ENCODE results near the gene UGT1A9. TPM values are rescaled to one million over a fixed set of nuclear protein-coding genes. Genes with fewer than 3 reads are reported as not detected.

Gene UGT1A9
- total RNA-seq, 1 donor from 2014 or later: not detected

GRCh38 chr2:233811087-233811486, 139.4 kb downstream of the UGT1A9 start:
- Mint-ChIP-seq H3K4me3 (no peak overlapping the region), H3K27ac (no peak overlapping the region), H3K9me3 (no peaks in the 10 kb centered on the region), H3K4me1 (no peaks in the 10 kb centered on the region), H3K36me3 (no peaks in the 10 kb centered on the region), H3K27me3 (ENCODE audit: insufficient read depth, low read depth) (no peaks in the 10 kb centered on the region)
- no peak overlapping the region for H3K4me3 ChIP-seq
- no peaks in the 10 kb centered on the region for H4K20me1 ChIP-seq (ENCODE audit: low read depth)
- no peaks in the 10 kb centered on the region for H3K79me2 ChIP-seq (ENCODE audit: low read depth)
- H3K4me1 ChIP-seq: no peaks in the 10 kb centered on the region
- no peaks in the 10 kb centered on the region for H3K36me3 ChIP-seq
- H2AFZ ChIP-seq (replicated peaks): no peak overlapping the region
- H3K9ac ChIP-seq: no peak overlapping the region
- no peak overlapping the region for H3K4me2 ChIP-seq
- H3K9me3 ChIP-seq (ENCODE audit: low read depth): no peaks in the 10 kb centered on the region
- no peak for DNase-seq (ENCODE audit: low spot score)
- no peak for TF ChIP-seq EZH2phosphoT487 (IDR thresholded peaks at IDR 0.05)
- TF ChIP-seq EZH2 (IDR thresholded peaks at IDR 0.05): no peak
- TF ChIP-seq CTCF (IDR thresholded peaks at IDR 0.05): no peak
- H3F3A ChIP-seq (ENCODE audit: low read depth): no peaks in the 10 kb centered on the region
- H3K27me3 ChIP-seq: no peaks in the 10 kb centered on the region
- no peak overlapping the region for H3K27ac ChIP-seq

DNA sequence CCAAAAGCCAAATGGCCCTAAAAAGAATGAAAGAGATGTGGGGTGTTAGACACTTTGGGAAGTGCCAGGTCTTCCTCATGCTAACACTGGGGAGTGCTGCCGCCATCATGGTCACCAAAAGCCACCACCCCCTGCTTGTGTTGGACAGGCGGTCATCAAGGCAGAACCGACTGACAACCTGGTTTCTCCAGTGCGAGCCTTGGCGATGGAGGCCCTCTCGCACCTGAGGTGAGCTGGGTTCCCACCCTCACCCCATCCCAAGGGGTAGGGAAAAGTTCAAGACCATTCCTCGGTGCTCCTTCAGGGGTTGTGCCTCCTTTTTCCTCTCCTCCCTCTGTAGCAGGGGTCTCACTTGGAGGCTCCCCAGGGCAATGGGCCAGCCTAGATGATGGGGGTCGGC, 140.0 kb downstream of the UGT1A9 start:
- no peaks in the 10 kb centered on the region for H3K27me3 Mint-ChIP-seq (ENCODE audit: insufficient read depth, low read depth)
- no peak overlapping the region for H3K4me2 ChIP-seq
- H3K9ac ChIP-seq: no peak overlapping the region
- H3K27me3 ChIP-seq: no peaks in the 10 kb centered on the region
- no peaks in the 10 kb centered on the region for H3K9me3 Mint-ChIP-seq
- no peak overlapping the region for H3K4me3 ChIP-seq
- no peaks in the 10 kb centered on the region for H3K36me3 Mint-ChIP-seq
- H3K79me2 ChIP-seq (ENCODE audit: low read depth): no peaks in the 10 kb centered on the region
- H3K27ac ChIP-seq: no peak overlapping the region
- H3K36me3 ChIP-seq: no peaks in the 10 kb centered on the region
- no peaks in the 10 kb centered on the region for H4K20me1 ChIP-seq (ENCODE audit: low read depth)
- H3F3A ChIP-seq (ENCODE audit: low read depth): no peaks in the 10 kb centered on the region
- no peaks in the 10 kb centered on the region for H3K9me3 ChIP-seq (ENCODE audit: low read depth)
- H3K4me1 Mint-ChIP-seq: peaks cover 6% of the 10 kb centered on the region
- DNase-seq (ENCODE audit: low spot score): no peak
- no peak overlapping the region for H3K27ac Mint-ChIP-seq
- TF ChIP-seq EZH2phosphoT487 (IDR thresholded peaks at IDR 0.05) (no peak), EZH2 (IDR thresholded peaks at IDR 0.05) (no peak), CTCF (IDR thresholded peaks at IDR 0.05) (no peak)
- no peaks in the 10 kb centered on the region for H3K4me1 ChIP-seq
- no peak overlapping the region for H2AFZ ChIP-seq (replicated peaks)
- H3K4me3 Mint-ChIP-seq: no peak overlapping the region

GRCh38 chr2:233813236-233814055, 141.7 kb downstream of the UGT1A9 start:
- no peak overlapping the region for H3K4me2 ChIP-seq
- TF ChIP-seq CTCF (IDR thresholded peaks at IDR 0.05) (no peak), EZH2phosphoT487 (IDR thresholded peaks at IDR 0.05) (no peak), EZH2 (IDR thresholded peaks at IDR 0.05) (no peak)
- no peaks in the 10 kb centered on the region for H3K36me3 ChIP-seq
- H3K4me1 Mint-ChIP-seq: peaks cover 10% of the 10 kb centered on the region
- H4K20me1 ChIP-seq (ENCODE audit: low read depth): no peaks in the 10 kb centered on the region
- H3F3A ChIP-seq (ENCODE audit: low read depth): no peaks in the 10 kb centered on the region
- H2AFZ ChIP-seq (replicated peaks): no peak overlapping the region
- H3K4me3 Mint-ChIP-seq: no peak overlapping the region
- H3K79me2 ChIP-seq (ENCODE audit: low read depth): no peaks in the 10 kb centered on the region
- H3K9me3 ChIP-seq (ENCODE audit: low read depth): no peaks in the 10 kb centered on the region
- DNase-seq (ENCODE audit: low spot score): no peak
- H3K4me1 ChIP-seq: no peaks in the 10 kb centered on the region
- H3K4me3 ChIP-seq: no peak overlapping the region
- no peak overlapping the region for H3K9ac ChIP-seq
- peaks cover 4% of the 10 kb centered on the region for H3K27me3 Mint-ChIP-seq (ENCODE audit: insufficient read depth, low read depth)
- no peaks in the 10 kb centered on the region for H3K27me3 ChIP-seq
- no peaks in the 10 kb centered on the region for H3K36me3 Mint-ChIP-seq
- H3K27ac Mint-ChIP-seq: no peak overlapping the region
- H3K9me3 Mint-ChIP-seq: no peaks in the 10 kb centered on the region
- H3K27ac ChIP-seq: no peak overlapping the region
